ENCODE data around the gene RTN4RL2. TPM values are rescaled to one million over a fixed set of nuclear protein-coding genes. Genes with fewer than 3 reads are reported as not detected.

The RTN4RL2 gene
- total and polyA plus RNA-seq, 2 donors (not counting 3 experiments of a cell fraction or from before 2014, with no cell fraction given), result 0.35 to 1.3 TPM

DNA sequence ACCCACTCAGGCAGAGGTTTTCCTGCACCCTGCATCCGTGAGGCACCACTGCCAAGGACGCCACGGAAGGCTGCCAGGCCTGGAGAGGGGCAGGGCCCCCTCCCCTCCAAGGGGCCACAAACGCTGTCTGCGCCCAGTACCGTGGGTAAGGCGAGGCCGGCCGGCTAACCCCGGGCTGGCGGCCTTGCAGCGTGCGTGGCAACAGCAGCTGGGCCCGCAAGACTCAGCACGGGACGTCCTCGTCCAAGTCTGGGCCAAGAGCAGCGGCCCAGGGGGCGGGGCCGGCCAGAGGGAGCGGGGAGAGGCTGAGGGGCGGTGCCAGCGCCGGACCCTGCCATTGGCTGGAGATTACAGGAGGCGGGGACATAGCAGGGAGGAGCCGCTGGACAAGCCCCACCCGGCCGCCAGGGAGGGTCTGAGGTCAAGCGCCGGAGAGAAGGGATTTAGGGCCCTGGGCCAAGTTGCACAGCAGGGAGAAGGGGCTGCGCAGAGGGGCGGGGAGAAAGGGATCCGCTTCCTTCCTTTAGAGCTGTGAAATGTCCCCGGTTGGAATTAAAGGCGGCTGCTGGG lies 39.2 kb downstream of the RTN4RL2 start:
- Histone ChIP-seq H3K4me2 (ENCODE audit: insufficient read depth, low read length) (peak overlapping the region; percentile 71), H3K9me3 (replicated peaks; ENCODE audit: control insufficient read depth, insufficient read depth, low read length) (no peaks in the 10 kb centered on the region), H4K20me1 (replicated peaks; ENCODE audit: control insufficient read depth, extremely low read depth, insufficient read depth, low read length) (no peaks in the 10 kb centered on the region), H3K27me3 (ENCODE audit: control insufficient read depth in 2 of 2, insufficient read depth in 2 of 2, low read length in 2 of 2) (no peaks in the 10 kb centered on the region), H3K9ac (replicated peaks; ENCODE audit: extremely low read depth, insufficient read depth, low read length) (peak overlapping the region; percentile 41), H3K4me3 (replicated peaks in 1 of 3; ENCODE audit: insufficient read depth in 1 of 3, low read depth in 1 of 3, low read length in 3 of 3) (peak overlapping the region in 2 of 3 experiments; percentile 3 to 22), H3K79me2 (ENCODE audit: control insufficient read depth, insufficient read depth, low read length) (no peaks in the 10 kb centered on the region), H3K36me3 (ENCODE audit: control insufficient read depth in 2 of 2, extremely low read depth in 1 of 2, insufficient read depth in 2 of 2, low read length in 2 of 2) (no peaks in the 10 kb centered on the region), H3K4me1 (ENCODE audit: control insufficient read depth, extremely low read depth, insufficient read depth, low read length) (peaks cover 7% of the 10 kb centered on the region), H3K9me1 (replicated peaks; ENCODE audit: control insufficient read depth, extremely low read depth, insufficient read depth, low read length) (no peaks in the 10 kb centered on the region), H2AFZ (ENCODE audit: low read depth, low read length) (peak overlapping the region; percentile 82), H3K27ac (ENCODE audit: insufficient read depth, low read depth, low read length) (no peak overlapping the region)
- no TSS peak for BruUV-seq (replicated peaks)
- TF ChIP-seq POLR2AphosphoS5 (IDR thresholded peaks at IDR 0.05; ENCODE audit: insufficient read depth, low read depth, low read length), result peak; percentile 66
- peak; percentile 13 for TF ChIP-seq POLR2A (IDR thresholded peaks at IDR 0.05; ENCODE audit: low read depth, low read length)
- TF ChIP-seq FOS (IDR thresholded peaks at IDR 0.05; ENCODE audit: borderline replicate concordance, insufficient read depth, low read length), result no peak
- TF ChIP-seq, protein P1, sequence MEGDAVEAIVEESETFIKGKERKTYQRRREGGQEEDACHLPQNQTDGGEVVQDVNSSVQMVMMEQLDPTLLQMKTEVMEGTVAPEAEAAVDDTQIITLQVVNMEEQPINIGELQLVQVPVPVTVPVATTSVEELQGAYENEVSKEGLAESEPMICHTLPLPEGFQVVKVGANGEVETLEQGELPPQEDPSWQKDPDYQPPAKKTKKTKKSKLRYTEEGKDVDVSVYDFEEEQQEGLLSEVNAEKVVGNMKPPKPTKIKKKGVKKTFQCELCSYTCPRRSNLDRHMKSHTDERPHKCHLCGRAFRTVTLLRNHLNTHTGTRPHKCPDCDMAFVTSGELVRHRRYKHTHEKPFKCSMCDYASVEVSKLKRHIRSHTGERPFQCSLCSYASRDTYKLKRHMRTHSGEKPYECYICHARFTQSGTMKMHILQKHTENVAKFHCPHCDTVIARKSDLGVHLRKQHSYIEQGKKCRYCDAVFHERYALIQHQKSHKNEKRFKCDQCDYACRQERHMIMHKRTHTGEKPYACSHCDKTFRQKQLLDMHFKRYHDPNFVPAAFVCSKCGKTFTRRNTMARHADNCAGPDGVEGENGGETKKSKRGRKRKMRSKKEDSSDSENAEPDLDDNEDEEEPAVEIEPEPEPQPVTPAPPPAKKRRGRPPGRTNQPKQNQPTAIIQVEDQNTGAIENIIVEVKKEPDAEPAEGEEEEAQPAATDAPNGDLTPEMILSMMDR (IDR thresholded peaks at IDR 0.05; ENCODE audit: extremely low read depth in 1 of 2, insufficient read depth in 1 of 2, low read depth in 1 of 2, low read length in 2 of 2), result no peak
- intact Hi-C loops (cut with micrococcal nuclease), result loop anchor here (1.0 kb wide), 1 partner anchor 17 kb away; no protein-coding TSS in a partner anchor
- POLR2A ChIA-PET, result interaction anchor here (0.7 kb wide), 1 partner anchor 14 kb away, joined by 4 read pairs; no protein-coding TSS in a partner anchor
- DNase-seq (ENCODE audit: low read depth, low spot score) (peak; percentile 97), FAIRE-seq (peak; percentile 89)
- dilution Hi-C loops (cut with MboI; ENCODE audit: extremely low pct_ligation_motif_present, low sequenced_read_pairs), result no loop called here
- CTCF ChIA-PET, result interaction anchor here (0.9 to 3.5 kb wide), 3 partner anchors 15 to 145 kb away, joined by 3 to 11 read pairs (median 3); no protein-coding TSS in a partner anchor

DNA sequence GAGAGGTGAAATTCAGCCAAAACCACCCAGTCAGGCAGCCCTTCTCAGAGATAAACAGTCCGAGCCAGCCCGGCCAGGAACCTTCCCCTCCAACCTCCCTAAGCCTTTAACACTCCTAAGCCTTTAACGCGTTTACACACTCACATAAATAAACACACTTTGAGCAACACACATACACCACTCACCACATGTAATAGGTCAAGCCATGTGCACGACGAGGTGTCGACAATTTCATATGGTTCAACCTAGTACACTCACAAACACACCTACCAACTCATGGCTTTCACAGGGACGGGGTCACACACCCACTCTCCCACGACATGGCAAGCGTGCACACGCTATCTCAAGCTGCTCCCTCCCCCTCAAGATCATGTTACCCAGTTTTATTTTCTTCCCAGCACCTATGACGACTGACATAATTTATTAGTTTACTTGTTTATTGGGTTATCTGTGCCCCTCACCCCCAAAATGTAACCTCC lies 39.7 kb downstream of the RTN4RL2 start:
- no peaks in the 10 kb centered on the region for H3K36me3 ChIP-seq (ENCODE audit: control insufficient read depth in 2 of 2, extremely low read depth in 1 of 2, insufficient read depth in 2 of 2, low read length in 2 of 2)
- BruUV-seq (replicated peaks), result no TSS peak
- no peaks in the 10 kb centered on the region for H3K9me3 ChIP-seq (replicated peaks; ENCODE audit: control insufficient read depth, insufficient read depth, low read length)
- H3K79me2 ChIP-seq (ENCODE audit: control insufficient read depth, insufficient read depth, low read length), result no peaks in the 10 kb centered on the region
- ChIA-PET CTCF (interaction anchor here (0.7 to 3.5 kb wide), 5 partner anchors 14 to 144 kb away, joined by 3 to 11 read pairs (median 3); no protein-coding TSS in a partner anchor), POLR2A (no interaction called here)
- H2AFZ ChIP-seq (ENCODE audit: low read depth, low read length), result peak overlapping the region; percentile 82
- FAIRE-seq (no peak), DNase-seq (ENCODE audit: low read depth, low spot score) (no peak)
- dilution Hi-C loops (cut with MboI; ENCODE audit: extremely low pct_ligation_motif_present, low sequenced_read_pairs) (no loop called here), intact Hi-C loops (cut with micrococcal nuclease) (loop anchor here (1.0 kb wide), 1 partner anchor 16 kb away; no protein-coding TSS in a partner anchor)
- H3K4me3 ChIP-seq (replicated peaks in 1 of 3; ENCODE audit: insufficient read depth in 1 of 3, low read depth in 1 of 3, low read length in 3 of 3), result peak overlapping the region in 2 of 3 experiments; percentile 3 to 22
- peak overlapping the region; percentile 71 for H3K4me2 ChIP-seq (ENCODE audit: insufficient read depth, low read length)
- H3K27me3 ChIP-seq (ENCODE audit: control insufficient read depth in 2 of 2, insufficient read depth in 2 of 2, low read length in 2 of 2), result no peaks in the 10 kb centered on the region
- no peaks in the 10 kb centered on the region for H4K20me1 ChIP-seq (replicated peaks; ENCODE audit: control insufficient read depth, extremely low read depth, insufficient read depth, low read length)
- H3K9me1 ChIP-seq (replicated peaks; ENCODE audit: control insufficient read depth, extremely low read depth, insufficient read depth, low read length), result no peaks in the 10 kb centered on the region
- H3K9ac ChIP-seq (replicated peaks; ENCODE audit: extremely low read depth, insufficient read depth, low read length), result peak overlapping the region; percentile 26
- TF ChIP-seq, protein P2, sequence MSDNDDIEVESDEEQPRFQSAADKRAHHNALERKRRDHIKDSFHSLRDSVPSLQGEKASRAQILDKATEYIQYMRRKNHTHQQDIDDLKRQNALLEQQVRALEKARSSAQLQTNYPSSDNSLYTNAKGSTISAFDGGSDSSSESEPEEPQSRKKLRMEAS (IDR thresholded peaks at IDR 0.05; ENCODE audit: insufficient read depth, insufficient read length), result no peak
- no peak for TF ChIP-seq EZH2 (IDR thresholded peaks at IDR 0.05; ENCODE audit: borderline replicate concordance, low read depth, low read length, severe bottlenecking)
- TF ChIP-seq FOS (IDR thresholded peaks at IDR 0.05; ENCODE audit: borderline replicate concordance, insufficient read depth, low read length), result no peak
- TF ChIP-seq GATA2 (IDR thresholded peaks at IDR 0.05; ENCODE audit: insufficient read depth, insufficient read length, low read depth, low read length), result no peak
- no peak for TF ChIP-seq MYC (IDR thresholded peaks at IDR 0.05; ENCODE audit: low read depth, low read length)
- no peak for TF ChIP-seq POLR2A (IDR thresholded peaks at IDR 0.05; ENCODE audit: low read depth, low read length)
- TF ChIP-seq POLR2AphosphoS5 (IDR thresholded peaks at IDR 0.05; ENCODE audit: insufficient read depth, low read depth, low read length), result no peak
- TF ChIP-seq JUN (IDR thresholded peaks at IDR 0.05; ENCODE audit: borderline replicate concordance, insufficient read depth, insufficient read length, low read depth), result no peak
- TF ChIP-seq, protein P1 (IDR thresholded peaks at IDR 0.05; ENCODE audit: extremely low read depth in 1 of 2, insufficient read depth in 1 of 2, low read depth in 1 of 2, low read length in 2 of 2), result no peak
- H3K4me1 ChIP-seq (ENCODE audit: control insufficient read depth, extremely low read depth, insufficient read depth, low read length), result peaks cover 7% of the 10 kb centered on the region
- no peak overlapping the region for H3K27ac ChIP-seq (ENCODE audit: insufficient read depth, low read depth, low read length)

All from endothelial cell of umbilical vein (primary cell).